IMR-90 (cell line): Measurements from ENCODE around the gene GRM8. TPM values are rescaled to one million over a fixed set of nuclear protein-coding genes. Genes with fewer than 3 reads are reported as not detected.

Experiments
- ATAC-seq: fragments of 200-7000 bp; cut with Tn5 transposase; 2 replicates; pipeline ENCODE4 v1.9.1; 2020; ENCODE audit warnings: low read depth, mild to moderate bottlenecking, moderate library complexity
- BruUV-seq: library from RNA; stranded (reverse); fragments of 400-500 nt; replicated peaks from 2 replicates; lab custom pipeline; 2021; lab: Mats Ljungman, UMichigan
- CTCF ChIA-PET: fragments of 300-600 bp; formaldehyde crosslinking; extraction: SDS; loops from one replicate; lab custom pipeline; 2021; ENCODE audit warnings: antibody characterized with exemption; lab: Yijun Ruan, JAX
- POLR2A ChIA-PET: fragments of 300-600 bp; sonication (Branson Sonifier 250); formaldehyde crosslinking; loops from one replicate; lab custom pipeline; 2022; ENCODE audit warnings: antibody characterized with exemption; ENCODE audit not compliant: unreplicated experiment; lab: Charles Lee
- DNase-seq: peaks from one replicate; pipeline ENCODE4 v3.0.0; 2013
- H2AFZ ChIP-seq: replicated peaks from 2 replicates; pipeline ENCODE3; 2013; ENCODE audit warnings: low read length, mild to moderate bottlenecking; ENCODE audit not compliant: poor library complexity
- H2AK5ac ChIP-seq: 2 replicates; pipeline ENCODE4 v1.6.1; 2013; ENCODE audit warnings: low read depth, low read length, inconsistent platforms
- H2AK9ac ChIP-seq: replicated peaks from 2 replicates; pipeline ENCODE3; 2013; ENCODE audit warnings: mild to moderate bottlenecking, low read depth, low read length, moderate library complexity; ENCODE audit not compliant: poor library complexity
- H2BK120ac ChIP-seq: 2 replicates; pipeline ENCODE4 v1.6.1; 2013; ENCODE audit warnings: low read depth, low read length, inconsistent platforms
- H2BK15ac ChIP-seq: 3 replicates; pipeline ENCODE4 v1.6.1; 2013; ENCODE audit warnings: low read depth, low read length, inconsistent platforms
- H2BK20ac ChIP-seq: 2 replicates; pipeline ENCODE4 v1.6.1; 2013; ENCODE audit warnings: low read depth, mild to moderate bottlenecking, inconsistent platforms, low read length, moderate library complexity
- H2BK5ac ChIP-seq: 2 replicates; pipeline ENCODE4 v1.6.1; 2013; ENCODE audit warnings: mild to moderate bottlenecking, low read depth, low read length, inconsistent platforms; ENCODE audit not compliant: poor library complexity, severe bottlenecking
- H3K14ac ChIP-seq: replicated peaks from 2 replicates; pipeline ENCODE4 v1.6.1; 2013; ENCODE audit warnings: low read depth, low read length, inconsistent platforms
- H3K18ac ChIP-seq: 2 replicates; pipeline ENCODE4 v1.6.1; 2013; ENCODE audit warnings: low read depth, low read length, control low read depth
- H3K23ac ChIP-seq: 2 replicates; pipeline ENCODE4 v1.6.1; 2013; ENCODE audit warnings: low read depth, low read length, inconsistent platforms
- H3K27ac ChIP-seq: 2 replicates; pipeline ENCODE4 v1.5.1; 2013; ENCODE audit warnings: mild to moderate bottlenecking, control low read depth, low read length; ENCODE audit not compliant: insufficient read depth
- H3K27me3 ChIP-seq: 2 replicates; pipeline ENCODE4 v1.6.1; 2013; ENCODE audit warnings: low read length; ENCODE audit not compliant: control insufficient read depth, insufficient read depth
- H3K36me3 ChIP-seq: 2 replicates; pipeline ENCODE4 v1.6.1; 2013; ENCODE audit warnings: low read length, mixed read lengths; ENCODE audit not compliant: control insufficient read depth, insufficient read depth
- H3K4ac ChIP-seq: 2 replicates; pipeline ENCODE4 v1.6.1; 2013; ENCODE audit warnings: low read depth, low read length, inconsistent platforms
- H3K4me1 ChIP-seq: 2 replicates; pipeline ENCODE4 v1.6.1; 2013; ENCODE audit warnings: low read length, mixed read lengths; ENCODE audit not compliant: control insufficient read depth, insufficient read depth
- H3K4me2 ChIP-seq: 2 replicates; pipeline ENCODE4 v1.6.1; 2013; ENCODE audit warnings: low read depth, mild to moderate bottlenecking, control low read depth, low read length, moderate library complexity
- H3K4me3 ChIP-seq: 2 replicates; pipeline ENCODE4 v1.5.1; 2013; ENCODE audit warnings: low read depth, mild to moderate bottlenecking, control low read depth, low read length, moderate library complexity; ENCODE audit not compliant: insufficient read depth
- H3K56ac ChIP-seq: 2 replicates; pipeline ENCODE4 v1.6.1; 2013; ENCODE audit warnings: low read length, inconsistent platforms; ENCODE audit not compliant: insufficient read depth; ENCODE audit errors: extremely low read depth
- H3K79me1 ChIP-seq, 2 experiments: 2 replicates each; pipeline ENCODE4 v1.6.1; 2013; ENCODE audit warnings: low read length in 2 of 2, inconsistent platforms in 1 of 2, low read depth in 1 of 2
- H3K9ac ChIP-seq: 2 replicates; pipeline ENCODE4 v1.6.1; 2013; ENCODE audit warnings: low read depth, low read length, control low read depth
- H3K9me1 ChIP-seq: 2 replicates; pipeline ENCODE4 v1.6.1; 2013; ENCODE audit warnings: low read length, inconsistent platforms; ENCODE audit not compliant: insufficient read depth
- H3K9me3 ChIP-seq: 2 replicates; pipeline ENCODE4 v1.6.1; 2013; ENCODE audit warnings: low read length; ENCODE audit not compliant: control insufficient read depth, insufficient read depth
- H4K20me1 ChIP-seq: 2 replicates; pipeline ENCODE4 v1.6.1; 2013; ENCODE audit warnings: low read length, inconsistent platforms; ENCODE audit not compliant: insufficient read depth
- H4K5ac ChIP-seq: 2 replicates; pipeline ENCODE4 v1.6.1; 2013; ENCODE audit warnings: mild to moderate bottlenecking, low read depth, low read length, control low read depth
- H4K8ac ChIP-seq, 2 experiments: 2 replicates each; pipeline ENCODE4 v1.6.1; 2013; ENCODE audit warnings: low read depth in 2 of 2, low read length in 2 of 2, control low read depth in 1 of 2, inconsistent platforms in 1 of 2
- H4K91ac ChIP-seq: 2 replicates; pipeline ENCODE4 v1.6.1; 2013; ENCODE audit warnings: low read depth, low read length, inconsistent platforms; ENCODE audit not compliant: insufficient read depth
- BHLHE40 ChIP-seq: fragments of 150-350 bp; IDR thresholded peaks from 2 replicates; pipeline ENCODE4 v1.6.1; 2016; ENCODE audit warnings: mild to moderate bottlenecking, low read depth, low read length
- CEBPB ChIP-seq: IDR thresholded peaks from 2 replicates; pipeline ENCODE4 v1.6.1; 2012; ENCODE audit warnings: low read depth, low read length, improper control_type of control experiment
- CHD1 ChIP-seq: IDR thresholded peaks from 2 replicates; pipeline ENCODE4 v1.6.1; 2012; ENCODE audit warnings: low read depth, low read length, improper control_type of control experiment
- FOS ChIP-seq: fragments of 150-350 bp; IDR thresholded peaks from 2 replicates; pipeline ENCODE4 v1.6.1; 2016; ENCODE audit warnings: low read depth, low read length
- MAFK ChIP-seq: IDR thresholded peaks from 2 replicates; pipeline ENCODE4 v1.6.1; 2012; ENCODE audit warnings: low read depth, low read length, improper control_type of control experiment
- MAZ ChIP-seq: IDR thresholded peaks from 2 replicates; pipeline ENCODE4 v1.6.1; 2012; ENCODE audit warnings: low read depth, mild to moderate bottlenecking, low read length, improper control_type of control experiment, moderate library complexity, borderline replicate concordance
- MXI1 ChIP-seq: IDR thresholded peaks from 2 replicates; pipeline ENCODE4 v1.6.1; 2012; ENCODE audit warnings: low read depth, mild to moderate bottlenecking, low read length, moderate library complexity, borderline replicate concordance
- NFE2L2 ChIP-seq: fragments of 150-350 bp; IDR thresholded peaks from 2 replicates; pipeline ENCODE4 v1.6.1; 2016; ENCODE audit warnings: low read depth, mild to moderate bottlenecking, low read length
- POLR2A ChIP-seq: IDR thresholded peaks from 2 replicates; pipeline ENCODE4 v1.6.1; 2012; ENCODE audit warnings: mild to moderate bottlenecking, low read depth, low read length
- RAD21 ChIP-seq: IDR thresholded peaks from 2 replicates; pipeline ENCODE4 v1.6.1; 2012; ENCODE audit warnings: low read length, improper control_type of control experiment
- RCOR1 ChIP-seq: IDR thresholded peaks from 2 replicates; pipeline ENCODE4 v1.6.1; 2012; ENCODE audit warnings: mild to moderate bottlenecking, low read length, improper control_type of control experiment; ENCODE audit not compliant: insufficient replicate concordance
- RFX5 ChIP-seq: IDR thresholded peaks from 2 replicates; pipeline ENCODE4 v1.8.0; 2012; ENCODE audit warnings: low read depth, mild to moderate bottlenecking, low read length, moderate library complexity
- SMC3 ChIP-seq: fragments of 150-350 bp; IDR thresholded peaks from 2 replicates; pipeline ENCODE4 v1.6.1; 2016; ENCODE audit warnings: low read depth, mild to moderate bottlenecking, antibody characterized with exemption, low read length, moderate library complexity
- WGBS, 2 experiments: methylation state at CpG; one replicate each; pipeline versions ENCODE4 v1.1.5 to v1.1.7; 2013; ENCODE audit warnings: missing lambda C conversion rate in 2 of 2; ENCODE audit not compliant: insufficient read length in 1 of 2; ENCODE audit errors: extremely low coverage in 2 of 2; 5-methylcytosine and 5-hydroxymethylcytosine counted together
- dilution Hi-C: fragments of 300-500 bp; cut with HindIII; formaldehyde crosslinking; loops from one replicate; pipeline ENCODE4 v1.14.3; 2018; ENCODE audit warnings: low sequenced_read_pairs; ENCODE audit not compliant: unreplicated experiment
- in situ Hi-C: fragments of 300-500 bp; cut with MboI; formaldehyde crosslinking; loops from 3 replicates; pipeline ENCODE4 v1.14.3; 2019; ENCODE audit warnings: low sequenced_read_pairs, inconsistent platforms, mixed read lengths
- intact Hi-C: fragments of 100-400 bp; cut with micrococcal nuclease; formaldehyde crosslinking; loops from 2 replicates; pipeline ENCODE4 v1.10.0; 2022
- polyA plus RNA-seq, 3 experiments: library from polyadenylated mRNA; depleted of rRNA; stranded (reverse); fragments of >200 nt; gene quantifications; 2 replicates each; pipeline ENCODE4 v1.2.3, GENCODE V29; 2012; ENCODE audit warnings: low replicate concordance in 1 of 3
- total RNA-seq: library from RNA; depleted of rRNA; stranded (reverse); fragments of >200 nt; gene quantifications from 2 replicates; pipeline ENCODE4 v1.2.3, GENCODE V29; 2012
- TF ChIP-seq, protein P1 (sequence below): conservative IDR thresholded peaks from 2 replicates; pipeline ENCODE4 v1.5.1; 2012; ENCODE audit warnings: mild to moderate bottlenecking, low read depth, low read length, improper control_type of control experiment
- TF ChIP-seq, protein P2 (sequence below): fragments of 150-350 bp; IDR thresholded peaks from 2 replicates; pipeline ENCODE4 v1.6.1; 2016; ENCODE audit warnings: low read depth, mild to moderate bottlenecking, low read length, moderate library complexity, borderline replicate concordance
- TF ChIP-seq, protein P3 (sequence below): fragments of 150-350 bp; IDR thresholded peaks from 2 replicates; pipeline ENCODE4 v1.6.1; 2017; ENCODE audit warnings: mild to moderate bottlenecking, antibody characterized with exemption, low read length, low read depth

Gene GRM8
- total and polyA plus RNA-seq, 2 of the 4 experiments (the other 2 are of a cell fraction) = not detected

DNA sequence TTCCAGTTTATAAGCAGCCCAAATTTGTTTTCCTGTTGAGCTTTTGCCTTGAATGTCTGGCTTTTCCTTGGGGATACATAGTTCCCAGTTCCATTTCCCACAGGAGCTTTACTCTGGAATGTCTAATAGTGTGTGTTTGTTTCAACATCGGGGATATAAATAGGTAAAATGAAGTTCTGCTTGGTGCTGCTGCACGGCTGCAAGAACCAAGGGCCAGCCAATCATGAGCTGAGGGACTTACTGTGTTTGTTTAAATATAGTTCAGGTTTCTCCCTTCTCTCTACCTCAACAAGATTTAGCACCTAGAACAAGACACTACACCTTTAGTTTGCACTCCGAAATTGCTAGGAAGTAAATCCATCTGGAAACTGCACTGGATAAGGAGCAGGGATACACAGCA lies 43.9 kb downstream of the GRM8 start:
- in situ Hi-C loops = no loop called here
- no peak overlapping the region for H3K4me2 ChIP-seq
- H3K79me1 ChIP-seq = no peaks in the 10 kb centered on the region

More for the DNA sequence above, 43.9 kb downstream of the GRM8 start:
- Histone ChIP-seq H3K27me3 (no peaks in the 10 kb centered on the region), H4K20me1 (no peaks in the 10 kb centered on the region), H3K9me3 (no peaks in the 10 kb centered on the region), H3K23ac (no peak overlapping the region), H2BK20ac (no peak overlapping the region), H2AFZ (no peak overlapping the region), H3K27ac (no peak overlapping the region), H3K4me3 (no peak overlapping the region), H3K56ac (no peak overlapping the region), H3K14ac (no peak overlapping the region), H2AK5ac (no peak overlapping the region), H2BK5ac (no peak overlapping the region), H3K9me1 (no peaks in the 10 kb centered on the region), H3K4me1 (no peaks in the 10 kb centered on the region), H2BK15ac (no peak overlapping the region), H3K9ac (no peak overlapping the region), H4K91ac (no peak overlapping the region), H3K18ac (no peak overlapping the region), H3K4ac (no peak overlapping the region), H4K8ac (no peak overlapping the region), H2AK9ac (no peak overlapping the region), H3K36me3 (no peaks in the 10 kb centered on the region), H2BK120ac (no peak overlapping the region), H4K5ac (no peak overlapping the region)
- DNase-seq = no peak
- ATAC-seq = no peak
- dilution Hi-C loops = no loop called here
- BruUV-seq = no TSS peak
- CTCF ChIA-PET = no interaction called here
- intact Hi-C loops = no loop called here
- POLR2A ChIA-PET = no interaction called here
- no peak for TF ChIP-seq RAD21
- TF ChIP-seq CHD1 = no peak
- TF ChIP-seq, protein P1, sequence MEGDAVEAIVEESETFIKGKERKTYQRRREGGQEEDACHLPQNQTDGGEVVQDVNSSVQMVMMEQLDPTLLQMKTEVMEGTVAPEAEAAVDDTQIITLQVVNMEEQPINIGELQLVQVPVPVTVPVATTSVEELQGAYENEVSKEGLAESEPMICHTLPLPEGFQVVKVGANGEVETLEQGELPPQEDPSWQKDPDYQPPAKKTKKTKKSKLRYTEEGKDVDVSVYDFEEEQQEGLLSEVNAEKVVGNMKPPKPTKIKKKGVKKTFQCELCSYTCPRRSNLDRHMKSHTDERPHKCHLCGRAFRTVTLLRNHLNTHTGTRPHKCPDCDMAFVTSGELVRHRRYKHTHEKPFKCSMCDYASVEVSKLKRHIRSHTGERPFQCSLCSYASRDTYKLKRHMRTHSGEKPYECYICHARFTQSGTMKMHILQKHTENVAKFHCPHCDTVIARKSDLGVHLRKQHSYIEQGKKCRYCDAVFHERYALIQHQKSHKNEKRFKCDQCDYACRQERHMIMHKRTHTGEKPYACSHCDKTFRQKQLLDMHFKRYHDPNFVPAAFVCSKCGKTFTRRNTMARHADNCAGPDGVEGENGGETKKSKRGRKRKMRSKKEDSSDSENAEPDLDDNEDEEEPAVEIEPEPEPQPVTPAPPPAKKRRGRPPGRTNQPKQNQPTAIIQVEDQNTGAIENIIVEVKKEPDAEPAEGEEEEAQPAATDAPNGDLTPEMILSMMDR = no peak
- TF ChIP-seq MXI1 = no peak
- no peak for TF ChIP-seq CEBPB
- TF ChIP-seq, protein P2, sequence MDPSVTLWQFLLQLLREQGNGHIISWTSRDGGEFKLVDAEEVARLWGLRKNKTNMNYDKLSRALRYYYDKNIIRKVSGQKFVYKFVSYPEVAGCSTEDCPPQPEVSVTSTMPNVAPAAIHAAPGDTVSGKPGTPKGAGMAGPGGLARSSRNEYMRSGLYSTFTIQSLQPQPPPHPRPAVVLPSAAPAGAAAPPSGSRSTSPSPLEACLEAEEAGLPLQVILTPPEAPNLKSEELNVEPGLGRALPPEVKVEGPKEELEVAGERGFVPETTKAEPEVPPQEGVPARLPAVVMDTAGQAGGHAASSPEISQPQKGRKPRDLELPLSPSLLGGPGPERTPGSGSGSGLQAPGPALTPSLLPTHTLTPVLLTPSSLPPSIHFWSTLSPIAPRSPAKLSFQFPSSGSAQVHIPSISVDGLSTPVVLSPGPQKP = no peak
- no peak for TF ChIP-seq RCOR1
- TF ChIP-seq POLR2A = no peak
- TF ChIP-seq SMC3 = no peak
- no peak for TF ChIP-seq BHLHE40
- TF ChIP-seq, protein P3, sequence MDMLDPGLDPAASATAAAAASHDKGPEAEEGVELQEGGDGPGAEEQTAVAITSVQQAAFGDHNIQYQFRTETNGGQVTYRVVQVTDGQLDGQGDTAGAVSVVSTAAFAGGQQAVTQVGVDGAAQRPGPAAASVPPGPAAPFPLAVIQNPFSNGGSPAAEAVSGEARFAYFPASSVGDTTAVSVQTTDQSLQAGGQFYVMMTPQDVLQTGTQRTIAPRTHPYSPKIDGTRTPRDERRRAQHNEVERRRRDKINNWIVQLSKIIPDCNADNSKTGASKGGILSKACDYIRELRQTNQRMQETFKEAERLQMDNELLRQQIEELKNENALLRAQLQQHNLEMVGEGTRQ = no peak
- TF ChIP-seq FOS = no peak
- no peak for TF ChIP-seq NFE2L2
- no peak for TF ChIP-seq MAFK
- no peak for TF ChIP-seq RFX5
- no peak for TF ChIP-seq MAZ
- 29% methylated on average over 1 of the region's 3 CpGs; no CpG with 5 or more reads in 1 of the 2 experiments for WGBS, 2 experiments
